ENCODE results near the gene PLPP7. TPM values are rescaled to one million over a fixed set of nuclear protein-coding genes. Genes with fewer than 3 reads are reported as not detected.

PLPP7 gene
- total and polyA plus RNA-seq, 7 donors, result 0.46 to 31.9 (median 14.3) TPM

- no peak for TF ChIP-seq CTCF (IDR thresholded peaks at IDR 0.05)
- TF ChIP-seq POLR2AphosphoS5 (IDR thresholded peaks at IDR 0.05), result no peak
- no peak for TF ChIP-seq POLR2A (IDR thresholded peaks at IDR 0.05)
- TF ChIP-seq EP300 (IDR thresholded peaks at IDR 0.05), result no peak
- no peak for DNase-seq
- Histone ChIP-seq H3K9me3 (no peaks in the 10 kb centered on the region), H3K36me3 (no peaks in the 10 kb centered on the region), H3K4me1 (peaks cover 0 to 21% (median 15%) of the 10 kb centered on the region in 4 donors), H3K27me3 (peaks cover 12 to 57% (median 45%) of the 10 kb centered on the region in 3 donors), H3K4me3 (peak overlapping the region; percentile 33 to 81 (median 72)), H3K27ac (peak overlapping the region; percentile 60 to 65 (median 64))
- intact Hi-C loops (cut with DNase I), result no loop called here
- 1% methylated on average over 60 of the region's 60 CpGs for WGBS, 2 donors
These were observed 12.6 kb upstream of the PLPP7 start for GRCh38 chr9:131276891-131277286.

- WGBS, 2 donors, result 1% methylated on average over 78 of the region's 78 CpGs
- no peaks in the 10 kb centered on the region for H3K36me3 ChIP-seq
- peak overlapping the region; percentile 33 to 81 (median 72) for H3K4me3 ChIP-seq
- peaks cover 0 to 20% (median 16%) of the 10 kb centered on the region in 4 donors for H3K4me1 ChIP-seq
- peak overlapping the region; percentile 60 to 65 (median 64) for H3K27ac ChIP-seq
- TF ChIP-seq POLR2A (IDR thresholded peaks at IDR 0.05), result no peak
- no peak for TF ChIP-seq CTCF (IDR thresholded peaks at IDR 0.05)
- TF ChIP-seq EP300 (IDR thresholded peaks at IDR 0.05), result no peak
- TF ChIP-seq POLR2AphosphoS5 (IDR thresholded peaks at IDR 0.05), result no peak
- intact Hi-C loops (cut with DNase I), result no loop called here
- no peak for DNase-seq
- no peaks in the 10 kb centered on the region for H3K9me3 ChIP-seq
- H3K27me3 ChIP-seq, result peaks cover 12 to 63% (median 50%) of the 10 kb centered on the region in 3 donors
These were observed 12.1 kb upstream of the PLPP7 start for GRCh38 chr9:131277287-131277909.

GRCh38 chr9:131277910-131278701, 11.4 kb upstream of the PLPP7 start:
- peak overlapping the region in 3 of 4 donors; percentile 69 to 81 (median 76) for H3K4me3 ChIP-seq
- H3K9me3 ChIP-seq, result no peaks in the 10 kb centered on the region
- H3K27ac ChIP-seq, result peak overlapping the region; percentile 4 to 65 (median 61)
- no peaks in the 10 kb centered on the region for H3K36me3 ChIP-seq
- peaks cover 0 to 26% (median 23%) of the 10 kb centered on the region in 4 donors for H3K4me1 ChIP-seq
- intact Hi-C loops (cut with DNase I), result no loop called here
- WGBS, 2 donors, result 6 to 9% methylated on average over 59 of the region's 59 CpGs
- DNase-seq, result peak; percentile 93
- TF ChIP-seq EP300 (IDR thresholded peaks at IDR 0.05), result no peak
- TF ChIP-seq POLR2AphosphoS5 (IDR thresholded peaks at IDR 0.05), result peak in 1 of 4 donors; percentile 74
- TF ChIP-seq POLR2A (IDR thresholded peaks at IDR 0.05), result no peak
- TF ChIP-seq CTCF (IDR thresholded peaks at IDR 0.05), result no peak
- peaks cover 17 to 66% (median 57%) of the 10 kb centered on the region in 3 donors for H3K27me3 ChIP-seq

- H3K4me3 ChIP-seq, result no peak overlapping the region
- TF ChIP-seq CTCF (IDR thresholded peaks at IDR 0.05) (no peak), POLR2A (IDR thresholded peaks at IDR 0.05) (no peak), EP300 (IDR thresholded peaks at IDR 0.05) (no peak), POLR2AphosphoS5 (IDR thresholded peaks at IDR 0.05) (no peak)
- peaks cover 0 to 28% (median 24%) of the 10 kb centered on the region in 4 donors for H3K4me1 ChIP-seq
- no peak for DNase-seq
- H3K27ac ChIP-seq, result no peak overlapping the region
- H3K27me3 ChIP-seq, result peaks cover 17 to 63% (median 57%) of the 10 kb centered on the region in 3 donors
- intact Hi-C loops (cut with DNase I), result no loop called here
- WGBS, 2 donors, result 14 to 34% methylated on average over 10 of the region's 10 CpGs
- H3K9me3 ChIP-seq, result no peaks in the 10 kb centered on the region
- no peaks in the 10 kb centered on the region for H3K36me3 ChIP-seq
These were observed 10.8 kb upstream of the PLPP7 start for GRCh38 chr9:131278702-131279111.
